ENCODE data around the gene NUDT14.

Gene NUDT14

DNA sequence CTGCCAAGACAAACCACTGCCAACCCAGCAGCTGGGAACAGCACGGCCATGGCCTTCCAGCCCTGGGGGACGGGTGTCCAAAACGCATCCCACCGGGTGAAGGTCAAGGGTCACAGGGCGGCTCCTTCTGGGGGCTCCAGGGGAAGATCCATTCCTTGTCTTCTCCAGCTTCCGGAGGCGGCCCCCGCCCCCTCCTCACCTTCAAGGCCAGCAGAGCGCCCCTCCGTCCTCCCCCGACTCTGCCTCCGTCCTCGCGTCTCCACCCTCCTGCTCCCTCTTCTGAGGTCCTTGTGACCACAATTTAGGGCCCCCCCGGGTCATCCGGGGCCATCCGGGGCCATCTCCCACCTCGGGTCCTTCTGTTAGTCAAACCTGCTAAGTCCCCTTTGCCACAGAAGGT lies 3.9 kb upstream of the NUDT14 start:
- TF ChIP-seq CTCF (IDR thresholded peaks at IDR 0.05; ENCODE audit: insufficient read depth, low read depth, low read length, missing control alignments): no peak
- DNase-seq (ENCODE audit: low read depth): no peak
- no peak overlapping the region for H3K4me3 ChIP-seq (ENCODE audit: low read depth, low read length)

- no peak overlapping the region for H3K4me3 ChIP-seq (ENCODE audit: low read depth, low read length)
- TF ChIP-seq CTCF (IDR thresholded peaks at IDR 0.05; ENCODE audit: insufficient read depth, low read depth, low read length, missing control alignments): no peak
- no peak for DNase-seq (ENCODE audit: low read depth)
Measured at GRCh38 chr14:105184461-105184860, 3.3 kb upstream of the NUDT14 start.

- no peak for TF ChIP-seq CTCF (IDR thresholded peaks at IDR 0.05; ENCODE audit: insufficient read depth, low read depth, low read length, missing control alignments)
- DNase-seq (ENCODE audit: low read depth): no peak
- no peak overlapping the region for H3K4me3 ChIP-seq (ENCODE audit: low read depth, low read length)
Measured at GRCh38 chr14:105182296-105183020, 1.3 kb upstream of the NUDT14 start.

DNA sequence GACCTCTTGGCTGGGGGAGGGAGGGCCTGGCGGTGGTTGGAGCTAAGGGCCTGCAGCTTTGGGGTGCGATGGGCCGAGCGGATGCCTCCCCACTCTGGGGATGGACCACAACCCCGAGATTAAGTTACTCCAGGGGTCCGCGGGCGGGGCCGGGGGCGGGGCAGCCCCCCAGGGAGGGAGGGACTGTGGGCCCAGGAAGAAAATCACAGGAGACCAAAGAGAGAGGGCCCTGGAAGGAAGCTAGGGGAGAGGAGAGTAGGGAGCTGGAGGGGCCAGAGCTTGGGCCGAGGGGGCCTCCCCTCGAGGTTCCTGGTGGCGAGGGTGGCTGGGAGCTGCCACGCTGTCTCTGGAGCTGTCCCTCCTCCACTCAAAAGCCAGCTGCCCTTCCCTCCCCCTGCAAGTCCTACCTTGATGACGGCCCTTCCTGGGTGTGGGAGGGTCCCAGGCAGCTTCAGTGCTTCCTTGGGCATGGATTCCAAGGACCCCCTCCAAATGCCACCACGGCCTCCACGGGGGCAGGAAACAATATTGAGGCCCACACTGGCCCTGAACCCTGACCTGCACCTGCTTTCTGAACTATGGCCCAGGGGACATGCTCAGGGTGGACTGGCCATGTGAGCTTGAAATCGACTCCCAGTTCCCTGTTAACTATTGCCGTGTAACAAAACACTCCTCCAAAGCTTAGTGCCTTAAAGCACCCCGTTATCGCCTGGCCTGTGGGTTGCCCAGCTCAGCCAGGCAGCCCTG lies 610 bp upstream of the NUDT14 start:
- no peak overlapping the region; the same call in 1 of the 2 replicates for H3K4me3 ChIP-seq (ENCODE audit: low read depth, low read length)
- DNase-seq (ENCODE audit: low read depth): no peak
- TF ChIP-seq CTCF (IDR thresholded peaks at IDR 0.05; ENCODE audit: insufficient read depth, low read depth, low read length, missing control alignments): no peak

DNA sequence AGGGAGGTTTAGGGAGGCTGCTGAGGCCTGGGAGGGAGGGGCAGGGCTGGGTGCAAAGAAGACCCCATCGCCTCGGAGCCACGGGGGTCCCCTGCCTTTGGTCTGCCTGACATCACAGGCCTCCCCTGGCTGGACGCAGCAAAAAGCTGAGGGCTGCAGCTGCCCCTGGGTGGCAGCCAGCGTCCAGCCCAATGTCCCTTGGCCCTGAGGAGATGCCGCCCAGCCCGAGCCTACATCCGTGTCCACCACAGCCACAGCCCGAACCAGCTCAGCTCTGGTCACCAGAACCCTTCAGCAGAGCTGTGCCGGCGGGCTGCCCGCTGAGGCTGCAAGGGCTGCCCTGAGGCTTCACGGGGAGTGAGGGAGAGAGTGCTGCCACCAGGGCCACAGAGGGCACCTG lies 1.9 kb downstream of the NUDT14 start:
- no peak for DNase-seq (ENCODE audit: low read depth)
- H3K4me3 ChIP-seq (ENCODE audit: low read depth, low read length): no peak overlapping the region
- no peak for TF ChIP-seq CTCF (IDR thresholded peaks at IDR 0.05; ENCODE audit: insufficient read depth, low read depth, low read length, missing control alignments)

- H3K4me3 ChIP-seq (ENCODE audit: low read depth, low read length): no peak overlapping the region
- no peak for TF ChIP-seq CTCF (IDR thresholded peaks at IDR 0.05; ENCODE audit: insufficient read depth, low read depth, low read length, missing control alignments)
- DNase-seq (ENCODE audit: low read depth): no peak
Measured at GRCh38 chr14:105178868-105179140, 2.3 kb downstream of the NUDT14 start.
